Mammary epithelial cell (primary cell): ENCODE results near the gene ARHGEF28.

Experiments
- CTCF ChIP-seq, 2 donors: IDR thresholded peaks in 1 of 2; conservative IDR thresholded peaks in 1 of 2; 2 replicates each; pipeline ENCODE4 v1.5.1; 2011 to 2012; ENCODE audit warnings: inconsistent platforms in 2 of 2, low read length in 2 of 2, mild to moderate bottlenecking in 2 of 2, control low read depth in 1 of 2, low read depth in 1 of 2; ENCODE audit not compliant: insufficient read depth in 1 of 2; ENCODE audit errors: extremely low read depth in 1 of 2
- EZH2 ChIP-seq: IDR thresholded peaks from 2 replicates; pipeline ENCODE4 v1.6.1; 2012; ENCODE audit warnings: low read length, inconsistent platforms, borderline replicate concordance

DNA sequence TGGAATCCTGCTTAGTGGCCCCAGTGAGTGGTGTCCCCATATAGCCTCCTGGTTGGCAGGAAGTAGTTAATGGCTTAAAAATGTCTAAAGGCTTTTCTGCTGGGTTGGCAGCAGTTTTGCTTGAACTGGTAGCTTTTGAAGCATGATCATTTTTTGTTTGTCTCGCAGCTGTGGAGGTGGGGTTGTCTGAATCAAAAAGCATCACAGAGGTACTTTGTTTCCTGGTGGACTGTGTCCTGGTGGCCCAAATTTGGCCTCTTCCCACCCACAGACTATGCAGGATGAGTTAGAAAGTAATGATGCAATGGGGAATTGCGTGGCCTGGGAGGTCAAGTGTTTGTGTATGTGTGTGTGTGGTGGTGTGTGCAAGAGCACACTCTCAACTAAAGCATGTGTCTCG is 322.7 kb downstream of the ARHGEF28 start:
- no peak for TF ChIP-seq CTCF (conservative IDR thresholded peaks at IDR 0.05 in 1 of 2, IDR thresholded peaks at IDR 0.05 in 1 of 2; ENCODE audit: extremely low read depth in 1 of 2, insufficient read depth in 1 of 2, low read depth in 1 of 2, low read length in 2 of 2)
- TF ChIP-seq EZH2 = no peak
